HG03139 (cell line): Measurements from ENCODE around the gene ACCS.

Source experiments
- ATAC-seq: cut with Tn5 transposase; IDR thresholded peaks from one replicate; pipeline ENCODE4 v1.9.1; 2021; ENCODE audit not compliant: unreplicated experiment

ACCS gene

DNA sequence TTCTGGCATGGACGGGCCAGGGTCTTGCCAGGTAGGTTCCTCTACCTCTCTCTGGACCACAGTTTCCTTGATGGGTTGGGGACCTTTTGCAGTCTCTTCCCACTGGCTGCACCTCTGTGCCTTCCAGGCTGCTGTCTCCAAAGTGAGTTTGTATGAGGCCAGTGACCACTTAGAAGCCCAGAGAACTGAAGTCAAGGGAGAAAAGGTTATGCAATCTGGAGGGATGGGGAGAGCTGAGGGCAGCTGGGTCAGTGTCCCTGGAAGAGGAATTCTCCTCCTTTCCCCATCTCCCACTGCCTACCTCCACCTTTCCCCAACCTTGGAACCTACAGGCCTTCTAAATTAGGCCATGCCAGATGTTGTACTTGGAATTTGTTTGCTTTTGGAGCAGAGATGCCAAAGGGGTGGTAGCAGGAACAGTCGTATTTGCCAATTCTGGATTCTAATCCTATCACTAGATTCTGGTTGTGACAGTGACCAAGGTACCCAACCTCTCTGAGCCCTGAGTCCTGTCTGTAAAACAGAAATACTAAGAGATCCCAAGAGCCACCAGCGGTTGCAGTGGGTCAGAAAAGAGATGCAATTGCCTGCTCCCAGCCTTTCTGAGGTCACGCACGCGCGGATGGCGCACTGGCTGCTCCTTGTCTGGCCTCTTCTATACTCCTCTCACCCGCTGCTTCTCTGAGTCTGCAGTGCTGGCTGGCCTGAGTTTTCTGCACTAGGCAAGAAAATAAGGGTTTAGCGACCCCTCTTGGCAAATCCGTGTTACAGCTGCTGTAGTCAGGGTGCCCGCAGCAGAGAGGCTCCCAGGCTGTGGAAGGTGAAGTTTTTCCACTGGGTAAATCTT, 29.0 kb upstream of the ACCS start:
- ATAC-seq, result no peak

DNA sequence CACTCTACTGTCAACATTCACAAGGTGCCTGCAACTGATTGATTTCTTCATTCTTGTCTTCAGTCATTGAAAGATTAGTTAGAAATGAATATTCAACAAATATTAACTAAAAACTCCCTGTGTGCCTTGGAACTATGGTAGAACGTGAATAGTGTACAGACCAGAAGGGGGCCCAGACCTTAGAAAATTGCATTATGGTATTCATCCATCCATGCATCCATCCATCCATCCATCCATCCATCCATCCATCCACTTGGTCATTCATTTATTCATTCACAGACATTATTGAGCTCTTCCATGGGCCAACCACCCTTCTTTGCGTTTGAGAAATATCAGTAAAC, 28.4 kb upstream of the ACCS start:
- ATAC-seq, result no peak

DNA sequence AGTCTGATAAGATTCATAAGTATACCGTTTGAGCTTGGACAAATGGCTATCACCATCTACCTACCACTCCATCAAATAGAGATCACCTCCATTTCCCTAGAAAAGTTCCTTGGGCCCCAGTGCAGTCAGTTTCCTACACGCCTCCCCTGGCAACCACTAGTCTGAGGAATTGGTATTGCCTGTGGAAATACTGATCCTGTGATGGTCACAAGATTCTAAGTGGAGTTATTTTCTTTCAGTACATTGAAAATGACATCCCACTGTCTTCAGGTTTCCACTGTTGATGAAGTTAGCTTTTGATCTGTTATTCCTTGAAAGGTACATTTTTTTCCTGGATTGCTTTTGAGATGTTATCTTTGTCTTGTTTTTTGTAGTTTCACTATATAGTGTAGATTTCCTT, 22.9 kb upstream of the ACCS start:
- no peak for ATAC-seq

DNA sequence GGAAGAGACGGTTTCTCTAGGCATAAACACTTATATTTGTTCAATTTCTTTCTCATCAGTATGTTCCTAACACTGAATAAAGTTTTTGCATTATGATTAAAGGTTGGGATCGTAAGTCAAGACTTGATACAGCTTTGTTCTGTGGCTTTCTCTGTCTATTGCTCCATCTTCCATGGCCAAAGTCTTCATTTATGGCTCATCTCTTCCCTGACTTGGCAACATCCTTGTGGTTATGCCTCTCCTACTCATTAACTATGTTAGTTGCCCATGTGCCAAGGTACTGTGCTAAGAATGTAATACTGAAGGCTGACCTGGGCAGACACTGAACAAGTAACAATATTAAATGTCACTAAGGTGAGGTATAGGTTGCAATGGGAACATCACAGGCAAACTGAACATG, 19.9 kb upstream of the ACCS start:
- ATAC-seq, result no peak

DNA sequence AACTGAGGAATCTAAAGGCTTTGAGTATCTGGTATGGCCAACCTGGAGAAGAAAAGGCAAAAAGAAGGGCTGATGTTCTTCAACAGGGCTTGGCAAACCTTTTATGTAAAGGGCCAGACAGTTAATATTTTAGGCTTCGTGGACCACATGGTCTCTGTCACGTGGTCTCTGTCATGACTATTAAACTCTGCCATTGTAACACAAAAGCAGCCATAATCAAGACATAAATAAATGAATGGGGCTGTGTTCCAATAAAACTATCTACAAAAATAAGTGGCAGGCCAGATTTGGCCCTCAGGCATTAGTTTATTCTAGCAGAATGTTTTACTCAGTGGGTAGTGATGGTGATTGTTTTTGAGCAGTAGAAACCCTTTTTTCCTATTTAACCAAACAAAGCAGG, 18.8 kb upstream of the ACCS start:
- ATAC-seq, result no peak

- no peak for ATAC-seq
These were observed 18.1 kb upstream of the ACCS start, which contains the start of gene ACCSL for GRCh38 chr11:44047931-44048431. Gene ACCSL, plus strand, starts transcription at chr11:44047981. Its CDS starts 56 bp downstream, at chr11:44048037.

- ATAC-seq, result no peak
These were observed 16.2 kb upstream of the ACCS start for GRCh38 chr11:44049832-44050231.

DNA sequence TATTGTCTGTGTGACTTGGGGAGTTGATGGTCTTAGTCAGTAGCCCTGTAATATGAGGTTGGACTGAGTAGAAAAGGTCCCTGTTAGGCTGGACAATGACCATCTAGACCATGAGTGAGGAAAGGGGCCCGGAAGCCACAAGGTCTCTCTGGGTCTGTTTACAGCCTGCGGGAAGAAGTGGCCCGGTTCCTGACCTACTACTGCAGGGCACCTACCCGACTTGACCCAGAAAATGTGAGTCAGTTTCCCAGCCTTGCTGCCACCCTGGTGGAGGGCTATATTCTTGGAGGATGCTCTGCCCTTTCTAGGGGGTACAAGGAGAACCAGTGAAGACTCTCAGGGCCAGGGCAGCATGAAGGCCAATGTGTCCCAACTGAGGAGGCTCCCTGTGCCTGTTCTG, 14.9 kb upstream of the ACCS start:
- no peak for ATAC-seq

DNA sequence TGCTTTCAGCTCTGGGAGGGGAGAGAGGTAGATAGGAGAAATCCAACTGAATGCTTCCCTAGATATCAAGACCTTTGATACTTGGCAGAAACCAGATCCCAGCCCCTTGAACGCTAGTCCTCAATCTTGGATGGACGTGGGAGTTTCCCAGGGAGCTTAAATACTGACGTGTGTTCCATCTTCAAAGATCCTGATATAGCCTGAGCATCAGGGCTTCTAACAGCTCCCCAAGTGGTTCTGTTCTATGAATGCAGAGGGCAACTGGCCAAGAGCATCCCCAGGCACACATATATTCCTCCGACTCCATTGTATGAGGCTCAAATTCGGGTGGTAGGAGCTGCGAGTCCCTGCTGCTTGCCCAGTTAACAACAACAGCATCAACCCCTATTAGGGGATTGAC, 8.7 kb upstream of the ACCS start:
- no peak for ATAC-seq

DNA sequence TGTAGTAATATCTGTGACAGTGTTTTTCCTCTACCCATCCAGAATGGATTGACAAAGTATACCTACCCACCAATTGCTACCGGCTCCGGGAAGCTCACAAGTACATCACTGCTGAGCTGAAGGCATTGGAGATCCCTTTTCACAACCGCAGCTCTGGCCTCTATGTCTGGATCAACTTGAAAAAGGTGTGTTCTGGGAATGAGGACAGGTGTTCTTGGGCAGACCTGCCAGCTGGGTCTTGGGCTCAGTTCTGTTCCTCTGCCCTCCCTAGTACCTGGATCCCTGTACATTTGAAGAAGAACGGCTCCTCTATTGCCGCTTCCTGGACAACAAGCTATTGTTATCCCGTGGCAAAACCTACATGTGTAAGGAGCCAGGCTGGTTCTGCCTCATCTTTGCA, 7.8 kb upstream of the ACCS start:
- no peak for ATAC-seq

GRCh38 chr11:44065161-44065661, 859 bp upstream of the ACCS start:
- no peak for ATAC-seq

DNA sequence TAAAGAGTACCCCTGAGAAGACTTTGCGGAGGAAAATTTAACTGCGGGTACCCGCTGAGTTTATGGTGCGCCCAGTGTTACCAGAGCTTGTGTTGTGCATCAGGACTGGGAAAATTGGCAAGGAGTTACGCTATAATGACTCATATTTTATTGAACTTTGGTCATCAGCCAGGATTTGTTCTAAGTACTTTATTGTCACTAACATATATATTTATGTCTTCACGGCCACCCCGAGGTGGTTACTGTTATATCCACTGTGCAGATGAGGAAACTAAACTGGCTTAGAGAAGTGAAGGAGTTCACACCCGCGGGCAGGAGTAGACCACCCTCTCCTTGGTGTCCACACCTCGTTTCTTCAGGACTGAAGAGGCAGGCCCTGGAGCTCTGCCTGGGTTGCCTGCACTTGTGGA, 667 bp downstream of the ACCS start:
- ATAC-seq, result no peak

DNA sequence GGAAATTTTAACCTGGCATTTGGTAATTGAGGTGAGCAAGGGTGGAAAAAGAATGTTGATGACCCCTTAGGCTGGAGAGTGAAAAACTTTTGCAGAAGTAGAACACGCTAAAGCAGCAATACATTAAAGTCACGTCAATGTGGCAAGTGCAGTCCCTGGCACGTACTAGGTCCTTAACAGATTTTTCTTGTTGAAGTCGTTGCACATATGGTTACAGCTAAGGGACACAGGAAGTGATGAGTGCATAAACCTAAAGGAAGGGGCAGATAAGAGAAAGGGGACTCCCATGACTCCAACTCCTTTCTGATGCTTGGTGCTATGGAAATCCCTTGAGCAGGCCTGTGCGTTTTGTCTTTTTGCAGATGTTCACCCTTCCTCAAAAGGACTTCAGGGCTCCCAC, 1.2 kb downstream of the ACCS start:
- ATAC-seq, result no peak

DNA sequence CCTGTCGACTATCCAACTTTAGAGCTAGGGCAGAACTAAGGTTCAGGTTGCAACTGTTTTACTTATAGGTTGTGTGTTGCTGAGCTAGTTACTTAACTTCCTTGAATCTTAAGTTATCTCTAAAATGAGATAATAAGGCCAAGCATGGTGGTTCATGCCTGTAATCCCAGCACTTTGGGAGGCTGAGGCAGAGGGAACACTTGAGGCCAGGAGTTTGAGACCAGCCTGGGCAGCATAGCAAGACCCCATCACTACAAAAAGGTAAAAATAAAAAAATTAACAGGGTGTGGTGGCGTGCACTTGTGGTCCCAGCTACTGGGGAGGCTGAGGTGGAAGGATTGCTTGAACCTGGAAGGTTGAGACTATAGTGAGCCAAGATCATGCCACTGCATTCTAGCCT, 2.1 kb downstream of the ACCS start:
- ATAC-seq, result no peak

- no peak for ATAC-seq
These were observed 5.1 kb downstream of the ACCS start for GRCh38 chr11:44071157-44071556.

DNA sequence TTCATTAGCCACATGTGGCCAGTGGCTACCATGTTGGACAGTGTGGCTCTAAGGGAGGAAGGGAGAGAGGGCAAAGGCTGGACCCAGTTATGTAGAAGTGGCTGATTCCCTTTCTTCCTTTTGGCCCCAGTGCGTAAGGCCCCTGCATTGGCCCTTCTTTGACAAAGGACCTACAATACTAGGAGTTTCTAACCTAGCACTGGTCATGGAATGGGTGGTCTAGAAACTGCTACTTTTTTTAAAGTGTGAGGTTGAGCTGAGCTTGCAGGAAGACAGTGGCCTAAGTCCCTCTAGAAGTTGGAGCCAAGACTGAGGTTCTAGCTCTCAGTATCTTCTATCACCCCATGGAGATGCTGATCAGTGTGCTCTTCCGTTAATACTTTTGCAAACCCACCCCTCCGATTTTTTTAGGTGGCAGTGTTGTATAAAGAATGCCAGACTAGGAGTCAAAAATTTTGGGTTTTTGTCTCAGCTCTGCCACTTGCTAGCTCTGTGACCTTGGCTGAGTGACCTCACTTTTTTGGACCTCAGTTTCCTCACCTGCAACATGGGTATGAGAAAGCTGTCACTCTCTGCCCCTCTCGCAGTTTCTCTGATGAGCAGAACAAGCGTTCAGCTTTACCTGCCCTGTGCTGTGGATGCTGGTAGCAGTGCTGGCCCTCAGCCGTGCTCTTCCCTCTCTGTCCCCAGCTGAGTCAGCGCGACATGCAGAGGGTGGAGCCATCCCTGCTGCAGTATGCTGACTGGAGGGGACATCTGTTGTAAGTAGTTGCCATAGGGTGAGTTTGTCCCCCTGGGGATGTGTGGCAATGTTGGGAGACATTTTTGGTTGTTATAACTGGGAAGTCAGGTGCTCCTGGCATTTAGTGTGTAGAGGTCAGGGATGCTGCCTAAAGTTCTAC, 6.9 kb downstream of the ACCS start:
- ATAC-seq, result no peak

DNA sequence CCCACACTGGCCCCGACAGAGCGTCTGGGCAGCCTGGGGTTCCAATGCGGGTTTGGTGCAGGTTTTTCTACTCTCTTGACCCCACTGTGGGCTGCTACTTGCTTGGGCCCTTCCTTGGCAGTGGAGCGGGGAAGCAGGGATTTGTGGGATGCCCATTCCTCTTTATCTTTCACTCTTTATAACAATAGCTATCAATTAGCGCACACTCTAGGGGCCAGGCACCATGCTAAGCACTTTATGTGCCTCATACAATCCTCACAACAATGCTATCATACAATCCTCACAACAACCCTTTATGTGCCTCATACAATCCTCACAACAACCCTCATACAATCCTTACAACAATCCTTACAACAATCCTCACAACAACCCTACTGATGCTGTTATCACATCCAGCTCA, 12.7 kb downstream of the ACCS start:
- ATAC-seq, result no peak

DNA sequence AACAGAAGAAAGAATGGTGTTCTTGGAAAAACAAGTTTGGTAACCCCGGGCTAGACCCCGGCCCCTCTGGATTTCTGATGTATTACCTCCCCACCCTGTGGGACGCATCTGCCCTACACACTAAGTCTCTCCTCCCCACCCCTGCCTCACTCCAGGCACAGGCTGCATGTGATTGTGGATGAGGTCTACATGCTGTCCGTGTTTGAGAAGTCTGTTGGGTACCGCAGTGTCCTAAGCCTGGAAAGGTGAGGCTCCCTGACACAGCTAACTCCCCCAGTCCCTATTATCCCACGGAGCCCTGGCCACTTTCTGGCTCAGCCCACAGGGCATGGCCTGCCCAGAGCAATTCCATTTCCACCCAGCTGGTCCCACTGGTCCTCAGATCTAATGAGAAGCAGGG, 13.3 kb downstream of the ACCS start:
- ATAC-seq, result no peak

DNA sequence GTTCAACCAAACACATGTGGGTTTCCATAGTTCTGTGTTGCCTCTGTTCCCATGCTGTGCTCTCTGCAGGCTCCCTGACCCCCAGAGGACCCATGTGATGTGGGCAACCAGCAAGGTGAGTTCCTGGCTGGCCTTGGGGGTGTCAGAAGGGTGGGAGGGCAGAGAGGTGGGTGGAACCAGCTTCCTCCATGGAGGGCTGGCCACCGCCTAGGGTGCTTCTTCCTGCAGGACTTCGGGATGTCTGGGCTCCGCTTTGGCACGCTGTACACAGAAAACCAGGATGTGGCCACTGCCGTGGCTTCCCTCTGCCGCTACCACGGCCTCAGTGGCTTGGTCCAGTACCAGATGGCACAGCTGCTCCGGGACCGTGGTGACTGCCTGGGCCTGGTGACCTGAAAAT, 14.9 kb downstream of the ACCS start:
- no peak for ATAC-seq

DNA sequence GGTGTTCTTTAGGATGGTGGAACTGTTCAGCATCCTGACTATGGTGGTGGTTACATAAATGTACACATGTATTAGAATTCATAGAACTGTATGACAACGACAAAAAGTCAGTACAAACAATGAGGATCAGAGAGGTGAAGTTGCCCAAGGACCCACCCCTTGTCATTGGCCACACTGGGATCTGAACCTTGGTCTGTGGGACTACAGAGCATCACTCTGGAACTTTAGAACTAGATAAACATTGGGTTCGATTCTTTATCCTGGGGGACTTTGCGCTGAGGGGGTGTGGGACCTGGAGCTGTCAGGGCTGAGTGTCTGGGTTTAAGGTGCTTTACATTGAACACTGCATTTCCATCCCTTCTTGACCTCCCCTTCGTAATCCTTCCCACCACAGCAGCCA, 16.6 kb downstream of the ACCS start:
- no peak for ATAC-seq

- no peak for ATAC-seq
These were observed 17.4 kb downstream of the ACCS start for GRCh38 chr11:44083433-44083832.

GRCh38 chr11:44083906-44084305, 17.8 kb downstream of the ACCS start:
- no peak for ATAC-seq
